Measurements from ENCODE around the gene SLC3A2. TPM values are rescaled to one million over a fixed set of nuclear protein-coding genes. Genes with fewer than 3 reads are reported as not detected.

Gene SLC3A2
- total and polyA plus RNA-seq, 2 of the 13 experiments (the other 11 are each of a cell fraction or from before 2014, with no cell fraction given) = 213 to 226 TPM

DNA sequence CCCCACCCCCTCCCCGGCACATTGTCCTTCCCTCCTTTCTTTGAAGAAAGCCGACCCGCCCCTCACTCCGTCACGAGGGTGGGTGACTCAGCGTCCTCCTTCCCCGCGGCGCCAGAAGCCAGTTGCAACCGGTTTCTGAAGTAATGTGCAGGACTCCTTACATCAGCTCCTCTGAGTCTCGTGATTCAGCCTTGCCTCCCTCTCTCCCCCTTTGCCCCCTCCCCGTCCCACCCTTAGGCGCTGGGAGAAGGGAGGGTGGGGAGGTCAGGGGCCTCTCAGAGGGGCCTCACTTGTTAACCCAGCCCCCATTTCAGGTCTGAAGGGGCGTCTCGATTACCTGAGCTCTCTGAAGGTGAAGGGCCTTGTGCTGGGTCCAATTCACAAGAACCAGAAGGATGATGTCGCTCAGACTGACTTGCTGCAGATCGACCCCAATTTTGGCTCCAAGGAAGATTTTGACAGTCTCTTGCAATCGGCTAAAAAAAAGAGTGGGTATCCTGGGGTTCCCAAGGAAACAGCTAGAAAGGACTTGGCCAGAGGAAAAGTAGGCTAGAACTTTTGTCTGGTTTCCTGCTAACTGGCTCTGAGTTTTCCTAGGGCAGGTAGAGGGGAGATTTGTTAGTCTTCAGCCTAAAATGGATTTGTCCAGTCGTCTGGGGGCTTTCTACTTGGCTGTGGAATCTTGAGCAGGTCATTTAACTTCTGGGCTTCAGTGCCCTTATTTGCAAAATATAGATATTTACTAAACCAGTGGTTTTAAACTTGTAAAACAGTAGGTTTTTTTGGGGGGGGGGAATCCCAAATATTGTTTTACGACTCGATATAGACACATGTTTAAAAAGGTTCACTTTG lies 1.1 kb downstream of the SLC3A2 start (continued):
- TF ChIP-seq, protein P1, sequence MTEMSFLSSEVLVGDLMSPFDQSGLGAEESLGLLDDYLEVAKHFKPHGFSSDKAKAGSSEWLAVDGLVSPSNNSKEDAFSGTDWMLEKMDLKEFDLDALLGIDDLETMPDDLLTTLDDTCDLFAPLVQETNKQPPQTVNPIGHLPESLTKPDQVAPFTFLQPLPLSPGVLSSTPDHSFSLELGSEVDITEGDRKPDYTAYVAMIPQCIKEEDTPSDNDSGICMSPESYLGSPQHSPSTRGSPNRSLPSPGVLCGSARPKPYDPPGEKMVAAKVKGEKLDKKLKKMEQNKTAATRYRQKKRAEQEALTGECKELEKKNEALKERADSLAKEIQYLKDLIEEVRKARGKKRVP (CRISPR knock-in tag; IDR thresholded peaks at IDR 0.05) = peak; percentile 58 to 98; a peak in 3 of 4 replicates
- peak; percentile 70 for TF ChIP-seq NFE2L2 (IDR thresholded peaks at IDR 0.05; ENCODE audit: low read length)
- no peak for TF ChIP-seq XBP1 (CRISPR knock-in tag; IDR thresholded peaks at IDR 0.05)
- TF ChIP-seq, protein P2, sequence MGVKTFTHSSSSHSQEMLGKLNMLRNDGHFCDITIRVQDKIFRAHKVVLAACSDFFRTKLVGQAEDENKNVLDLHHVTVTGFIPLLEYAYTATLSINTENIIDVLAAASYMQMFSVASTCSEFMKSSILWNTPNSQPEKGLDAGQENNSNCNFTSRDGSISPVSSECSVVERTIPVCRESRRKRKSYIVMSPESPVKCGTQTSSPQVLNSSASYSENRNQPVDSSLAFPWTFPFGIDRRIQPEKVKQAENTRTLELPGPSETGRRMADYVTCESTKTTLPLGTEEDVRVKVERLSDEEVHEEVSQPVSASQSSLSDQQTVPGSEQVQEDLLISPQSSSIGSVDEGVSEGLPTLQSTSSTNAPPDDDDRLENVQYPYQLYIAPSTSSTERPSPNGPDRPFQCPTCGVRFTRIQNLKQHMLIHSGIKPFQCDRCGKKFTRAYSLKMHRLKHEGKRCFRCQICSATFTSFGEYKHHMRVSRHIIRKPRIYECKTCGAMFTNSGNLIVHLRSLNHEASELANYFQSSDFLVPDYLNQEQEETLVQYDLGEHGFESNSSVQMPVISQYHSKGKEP (CRISPR knock-in tag; IDR thresholded peaks at IDR 0.05) = no peak
- peak; percentile 95 for TF ChIP-seq FOSL2 (CRISPR knock-in tag; IDR thresholded peaks at IDR 0.05)
- TF ChIP-seq MIER3 (CRISPR knock-in tag; IDR thresholded peaks at IDR 0.05; ENCODE audit: borderline replicate concordance) = peak; percentile 12
- TF ChIP-seq ZBTB21 (CRISPR knock-in tag; IDR thresholded peaks at IDR 0.05) = no peak
- TF ChIP-seq NR1H2 (CRISPR knock-in tag; IDR thresholded peaks at IDR 0.05; ENCODE audit: borderline replicate concordance, low read depth) = no peak
- peak; percentile 64 for TF ChIP-seq POLR2G (IDR thresholded peaks at IDR 0.05; ENCODE audit: low read depth, low read length)
- TF ChIP-seq, protein P3, sequence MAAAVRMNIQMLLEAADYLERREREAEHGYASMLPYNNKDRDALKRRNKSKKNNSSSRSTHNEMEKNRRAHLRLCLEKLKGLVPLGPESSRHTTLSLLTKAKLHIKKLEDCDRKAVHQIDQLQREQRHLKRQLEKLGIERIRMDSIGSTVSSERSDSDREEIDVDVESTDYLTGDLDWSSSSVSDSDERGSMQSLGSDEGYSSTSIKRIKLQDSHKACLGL (CRISPR knock-in tag; IDR thresholded peaks at IDR 0.05) = no peak
- TF ChIP-seq, protein P4, sequence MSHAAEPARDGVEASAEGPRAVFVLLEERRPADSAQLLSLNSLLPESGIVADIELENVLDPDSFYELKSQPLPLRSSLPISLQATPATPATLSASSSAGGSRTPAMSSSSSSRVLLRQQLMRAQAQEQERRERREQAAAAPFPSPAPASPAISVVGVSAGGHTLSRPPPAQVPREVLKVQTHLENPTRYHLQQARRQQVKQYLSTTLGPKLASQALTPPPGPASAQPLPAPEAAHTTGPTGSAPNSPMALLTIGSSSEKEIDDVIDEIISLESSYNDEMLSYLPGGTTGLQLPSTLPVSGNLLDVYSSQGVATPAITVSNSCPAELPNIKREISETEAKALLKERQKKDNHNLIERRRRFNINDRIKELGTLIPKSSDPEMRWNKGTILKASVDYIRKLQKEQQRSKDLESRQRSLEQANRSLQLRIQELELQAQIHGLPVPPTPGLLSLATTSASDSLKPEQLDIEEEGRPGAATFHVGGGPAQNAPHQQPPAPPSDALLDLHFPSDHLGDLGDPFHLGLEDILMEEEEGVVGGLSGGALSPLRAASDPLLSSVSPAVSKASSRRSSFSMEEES (CRISPR knock-in tag; IDR thresholded peaks at IDR 0.05) = peak; percentile 91
- TF ChIP-seq KAT8 (CRISPR knock-in tag; IDR thresholded peaks at IDR 0.05) = peak; percentile 36; the same call in 1 of the 2 replicates
- TF ChIP-seq CEBPB (IDR thresholded peaks at IDR 0.05; ENCODE audit: borderline replicate concordance, low read depth, low read length) = peak; percentile 78; the same call in 1 of the 2 replicates
- TF ChIP-seq RNF2 (conservative IDR thresholded peaks at IDR 0.05; ENCODE audit: low read depth) = no peak
- TF ChIP-seq MTF2 (CRISPR knock-in tag; IDR thresholded peaks at IDR 0.05; ENCODE audit: borderline replicate concordance) = no peak
- peak; percentile 93 for TF ChIP-seq CEBPG (CRISPR knock-in tag; IDR thresholded peaks at IDR 0.05)
- TF ChIP-seq SMAD9 (CRISPR knock-in tag; IDR thresholded peaks at IDR 0.05) = no peak
